HG02970 (cell line): ENCODE data around the gene OR52E4.

Experiments
- ATAC-seq: cut with Tn5 transposase; IDR thresholded peaks from one replicate; pipeline ENCODE4 v1.9.1; 2021; ENCODE audit warnings: mild to moderate bottlenecking, moderate library complexity, moderate number of reproducible peaks; ENCODE audit not compliant: unreplicated experiment, low FRiP score

Gene OR52E4

DNA sequence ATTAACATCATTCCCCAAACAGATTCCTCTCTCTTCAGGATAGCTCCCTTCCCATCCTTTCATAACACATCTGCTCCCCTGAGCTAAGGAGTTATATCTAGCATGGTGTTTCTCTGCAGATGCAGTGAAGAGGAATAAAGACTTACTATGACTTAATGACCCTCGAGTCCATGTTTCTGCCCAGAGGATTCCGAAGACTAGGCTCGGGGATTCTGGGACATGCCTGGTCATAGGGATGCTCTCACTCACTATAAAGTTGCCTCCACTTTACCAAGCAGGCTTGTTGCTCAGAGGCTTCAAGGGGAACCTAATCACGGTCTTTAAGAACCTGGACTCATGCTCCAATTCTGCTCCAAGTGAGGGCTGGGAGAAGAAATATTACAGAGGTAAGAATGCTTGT is at the start of gene OR52E4:
Gene OR52E4 (plus strand): TSS at position 301 of the 400 bp plus-strand sequence. CDS start 3,664 bp downstream, outside the sequence.
- no peak for ATAC-seq

DNA sequence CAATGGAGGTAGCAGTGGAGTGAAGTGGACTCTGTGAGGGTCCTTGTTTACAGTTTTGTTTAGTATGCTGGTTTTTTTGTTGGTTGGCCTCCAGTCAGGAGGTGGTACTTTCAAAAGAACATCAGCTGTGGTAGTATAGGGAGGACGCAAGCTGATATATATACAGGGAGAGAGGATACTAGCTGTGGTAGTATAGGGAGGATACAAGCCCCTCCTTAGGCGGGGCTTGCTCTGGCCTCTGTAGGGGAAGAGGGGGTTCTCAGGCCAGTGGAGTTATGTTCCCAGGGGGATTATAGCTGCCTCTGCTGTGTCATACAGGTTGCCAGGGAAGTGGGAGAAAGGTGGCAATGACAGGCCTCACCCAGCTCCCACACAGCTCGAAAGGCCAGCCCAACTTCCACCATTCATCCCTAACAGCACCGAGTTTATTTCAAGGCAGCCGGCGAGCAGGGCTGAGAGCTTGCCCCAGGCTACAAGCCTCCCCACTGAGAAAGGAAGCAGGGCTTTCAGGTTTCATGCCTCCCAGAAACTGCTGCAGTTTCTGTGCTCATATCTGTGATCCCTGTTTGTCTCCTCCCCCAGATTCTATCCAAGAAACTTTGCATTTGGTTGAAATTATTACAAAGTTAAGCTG is 49.1 kb upstream of the OR52E4 start:
- no peak for ATAC-seq

DNA sequence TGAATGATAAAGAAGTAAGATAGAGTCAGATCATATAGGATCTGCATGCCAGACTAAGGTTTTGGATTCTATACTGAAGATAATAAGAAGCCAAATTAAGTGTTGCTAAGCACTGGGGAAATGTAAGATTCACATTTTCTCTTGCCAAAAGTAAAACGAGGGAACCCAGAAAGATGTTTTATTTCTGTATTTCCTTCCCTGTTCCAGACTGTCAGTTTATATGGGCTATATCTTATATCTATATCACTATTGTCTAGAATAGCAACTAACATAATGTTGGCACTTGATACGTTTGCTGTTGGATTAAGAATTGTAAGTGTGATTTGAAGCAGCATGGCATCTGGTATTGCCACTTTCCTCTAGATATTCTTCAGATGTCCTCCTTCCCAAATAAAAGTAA is 47.0 kb upstream of the OR52E4 start:
- no peak for ATAC-seq

DNA sequence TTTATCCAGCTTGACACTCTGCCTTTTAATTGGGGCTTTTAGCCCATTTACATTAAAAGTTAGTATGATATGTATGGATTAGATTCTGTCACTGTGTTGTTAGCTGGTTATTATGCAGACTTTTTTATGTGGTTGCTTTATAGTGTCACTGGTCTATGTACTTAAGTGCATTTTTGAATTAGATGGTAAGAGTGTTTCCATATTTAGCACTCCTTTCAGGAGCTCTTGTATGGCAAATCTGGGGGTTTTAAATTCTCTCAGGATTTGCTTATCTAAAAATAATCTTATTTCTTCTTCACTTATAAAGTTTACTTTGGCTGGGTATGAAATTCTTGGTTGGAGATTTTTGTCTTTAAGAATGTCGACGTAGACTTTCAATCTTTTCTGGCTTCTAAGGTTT is 42.7 kb upstream of the OR52E4 start:
- no peak for ATAC-seq

DNA sequence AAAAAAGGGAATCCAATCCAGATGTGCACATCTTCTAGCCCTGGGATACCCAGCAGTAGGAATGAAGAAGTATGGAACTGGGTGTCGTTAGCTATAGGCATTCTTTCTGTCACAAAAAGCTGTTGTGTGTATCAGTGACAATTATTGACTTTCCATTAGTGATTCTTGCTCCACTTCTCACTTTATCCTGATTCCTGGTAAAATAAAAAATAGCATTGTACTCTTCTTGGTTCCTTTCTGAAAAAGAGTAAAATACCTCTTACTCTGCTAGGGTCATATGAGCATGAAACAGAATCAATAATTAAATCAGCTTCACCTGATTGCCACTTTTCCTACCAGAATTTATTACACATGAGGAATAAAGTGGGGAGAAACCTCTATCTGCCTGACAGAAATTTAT is 38.6 kb upstream of the OR52E4 start, which contains the start of gene OR52E6:
Gene OR52E6 (minus strand): TSS at position 101 of the 400 bp plus-strand sequence. CDS start 0 bp downstream, at position 101.
- no peak for ATAC-seq

DNA sequence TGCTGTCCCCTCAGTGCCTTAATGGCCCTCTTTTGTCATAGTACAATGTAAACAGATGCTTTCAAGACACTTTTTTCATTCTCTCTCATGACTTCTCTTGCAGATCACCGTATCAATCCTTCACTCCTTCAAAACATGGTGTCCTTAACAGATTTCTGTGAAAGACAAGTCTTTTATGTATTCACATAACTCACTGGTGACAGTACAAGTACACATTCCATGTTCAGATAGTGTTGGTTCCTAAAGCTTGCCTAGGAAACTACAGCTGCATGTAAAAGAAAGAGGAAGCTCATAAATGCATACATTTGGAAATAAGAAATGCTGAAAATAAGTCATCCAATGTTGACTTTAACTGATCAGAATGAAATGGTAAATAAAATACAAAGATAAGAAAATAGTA is 33.7 kb upstream of the OR52E4 start:
- no peak for ATAC-seq

DNA sequence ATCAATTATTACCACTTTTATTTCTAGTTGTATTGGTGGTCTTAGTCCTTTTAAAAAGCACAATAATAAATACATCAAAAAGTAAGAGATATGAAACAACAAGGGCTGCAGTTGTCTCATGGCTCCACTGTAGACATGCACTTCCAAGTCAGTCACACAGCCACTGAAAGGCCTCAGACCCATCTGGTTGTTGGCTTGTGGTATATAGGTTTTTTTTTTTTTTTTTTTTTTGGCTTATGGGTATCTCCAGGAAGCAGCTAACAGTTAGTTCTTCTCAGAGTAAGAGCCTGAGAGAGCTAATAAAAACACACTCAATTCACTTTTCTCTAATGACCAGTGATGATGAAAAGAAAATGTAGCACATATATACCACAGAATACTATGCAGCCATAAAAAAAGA is 32.7 kb upstream of the OR52E4 start:
- no peak for ATAC-seq

DNA sequence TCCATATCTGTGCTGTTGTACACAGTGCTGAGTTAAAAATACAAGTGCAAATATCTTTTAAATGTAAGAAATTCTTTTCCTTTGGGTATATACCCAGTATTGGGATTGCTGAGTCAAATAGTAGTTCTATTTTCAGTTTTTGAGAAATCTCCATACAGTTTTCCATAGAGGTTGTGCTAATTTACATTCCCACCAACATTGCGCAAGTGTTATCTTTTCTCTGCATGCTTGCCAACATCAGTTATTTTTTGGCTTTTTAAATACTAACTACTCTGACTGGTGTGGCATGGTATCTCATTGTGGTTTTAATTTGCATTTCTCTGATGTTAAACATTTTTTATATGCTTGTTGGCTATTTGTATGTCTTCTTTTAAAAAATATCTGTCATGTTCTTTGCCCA is 29.4 kb upstream of the OR52E4 start:
- ATAC-seq = no peak

DNA sequence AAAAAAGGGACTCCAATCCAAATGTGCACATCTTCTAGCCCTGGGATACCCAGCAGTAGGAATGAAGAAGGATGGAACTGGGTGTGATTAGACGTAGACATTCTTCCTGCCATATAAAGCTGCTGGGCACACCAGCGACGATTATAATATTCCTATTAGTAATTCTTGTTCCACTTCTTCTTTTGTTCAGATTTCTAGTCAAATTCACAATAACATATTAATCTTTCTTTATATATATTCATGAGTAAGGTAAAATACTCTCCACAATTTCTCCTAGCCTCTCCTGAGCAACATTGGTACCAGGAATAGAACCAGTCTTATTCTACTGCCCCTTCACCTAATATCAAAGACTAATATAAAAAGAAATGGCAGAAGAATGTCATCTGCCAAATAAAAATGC is 22.8 kb upstream of the OR52E4 start, which contains the start of gene OR52E8:
Gene OR52E8 (minus strand): TSS at position 101 of the 400 bp plus-strand sequence. CDS start 0 bp downstream, at position 101.
- no peak for ATAC-seq

DNA sequence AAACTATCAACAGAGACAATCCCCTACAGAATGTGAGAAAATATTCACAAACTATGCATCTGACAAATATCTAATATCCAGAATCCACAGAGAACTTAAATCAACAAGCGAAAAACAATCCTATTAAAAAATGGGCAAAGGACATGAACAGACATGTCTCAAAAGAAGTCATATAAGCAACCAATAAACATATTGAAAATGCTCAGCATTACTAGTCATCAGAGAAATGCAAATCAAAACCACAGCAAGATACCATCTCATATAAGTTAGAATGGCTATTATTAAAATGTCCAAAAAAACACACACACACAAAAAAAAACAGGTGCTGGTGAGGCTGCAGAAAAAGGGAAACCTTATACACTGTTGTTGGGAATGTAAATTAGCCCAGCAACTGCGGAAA is 14.6 kb upstream of the OR52E4 start:
- no peak for ATAC-seq

DNA sequence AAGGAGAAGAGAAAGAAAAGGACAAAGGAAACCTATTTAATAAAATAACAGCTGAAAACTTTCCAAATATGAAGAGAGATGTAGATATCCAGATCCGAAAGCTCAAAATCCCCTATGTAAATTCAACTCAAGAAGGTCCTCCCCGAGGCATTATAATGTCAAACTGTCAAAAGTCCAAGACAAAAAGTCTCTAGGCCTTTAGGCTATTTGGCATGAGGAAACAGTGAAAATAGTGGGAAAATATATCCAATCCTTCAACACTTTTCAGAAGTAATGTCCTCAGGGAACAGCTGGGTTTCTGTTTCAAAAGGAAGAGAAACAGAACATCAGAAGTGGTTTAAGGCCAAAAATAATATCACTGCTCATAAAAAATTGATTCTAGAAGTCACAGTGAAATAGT is 1.9 kb upstream of the OR52E4 start:
- ATAC-seq = no peak

DNA sequence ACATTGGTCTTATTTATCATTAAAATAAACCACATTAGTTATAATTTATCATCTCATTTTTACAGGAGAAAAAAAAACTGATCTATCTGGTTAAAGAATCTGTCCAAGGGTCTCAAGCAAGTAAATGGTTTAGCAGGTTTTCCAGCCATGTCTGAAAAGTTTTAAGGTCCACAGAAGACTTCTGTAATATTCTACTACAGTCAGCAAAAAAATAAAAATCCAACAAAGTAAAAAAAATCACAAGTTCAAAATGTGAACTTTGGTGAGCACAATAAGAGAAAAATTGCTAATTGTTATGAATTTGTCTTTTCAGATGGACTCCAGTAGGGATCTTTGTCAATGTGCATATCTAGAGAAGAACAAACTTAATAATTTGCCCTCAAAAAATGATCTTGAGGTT is 1.3 kb downstream of the OR52E4 start:
- no peak for ATAC-seq

DNA sequence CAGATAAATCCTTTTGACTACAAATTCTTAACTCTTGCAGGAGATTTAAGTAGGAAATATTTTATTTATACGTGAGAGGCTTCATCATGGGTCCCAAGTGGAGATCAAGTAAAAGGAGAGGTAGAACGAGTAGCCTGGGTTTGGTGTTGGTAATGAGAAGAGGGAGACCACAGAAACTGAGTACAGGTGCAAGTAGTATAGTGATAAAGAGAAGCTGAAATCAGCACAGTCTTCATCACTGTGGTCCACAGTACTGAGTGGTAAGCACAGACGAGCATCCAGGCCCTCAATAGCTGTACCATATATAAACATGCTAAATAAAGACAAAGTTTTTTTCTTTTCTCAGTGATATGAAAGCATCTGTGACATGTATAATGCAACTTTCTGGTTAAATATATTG is 6.7 kb downstream of the OR52E4 start:
- no peak for ATAC-seq

DNA sequence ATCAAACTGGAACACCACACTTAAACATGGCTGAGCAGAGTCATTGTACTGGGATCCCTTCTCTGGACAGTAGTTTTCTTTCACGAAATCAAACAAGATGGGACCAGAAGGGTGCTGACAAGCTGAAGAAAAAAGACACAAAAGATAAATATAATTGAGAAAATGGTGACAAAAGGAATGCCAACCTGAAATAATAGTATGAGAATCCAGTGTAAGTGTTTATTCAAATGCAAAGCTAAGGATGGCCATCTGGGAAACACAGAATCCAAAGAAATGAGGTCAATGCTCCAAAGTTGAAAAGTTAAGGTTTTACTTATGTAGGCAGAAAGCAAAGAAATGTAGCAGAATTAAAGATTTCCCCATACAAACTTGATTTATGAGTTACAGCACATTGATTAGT is 7.2 kb downstream of the OR52E4 start:
- no peak for ATAC-seq

DNA sequence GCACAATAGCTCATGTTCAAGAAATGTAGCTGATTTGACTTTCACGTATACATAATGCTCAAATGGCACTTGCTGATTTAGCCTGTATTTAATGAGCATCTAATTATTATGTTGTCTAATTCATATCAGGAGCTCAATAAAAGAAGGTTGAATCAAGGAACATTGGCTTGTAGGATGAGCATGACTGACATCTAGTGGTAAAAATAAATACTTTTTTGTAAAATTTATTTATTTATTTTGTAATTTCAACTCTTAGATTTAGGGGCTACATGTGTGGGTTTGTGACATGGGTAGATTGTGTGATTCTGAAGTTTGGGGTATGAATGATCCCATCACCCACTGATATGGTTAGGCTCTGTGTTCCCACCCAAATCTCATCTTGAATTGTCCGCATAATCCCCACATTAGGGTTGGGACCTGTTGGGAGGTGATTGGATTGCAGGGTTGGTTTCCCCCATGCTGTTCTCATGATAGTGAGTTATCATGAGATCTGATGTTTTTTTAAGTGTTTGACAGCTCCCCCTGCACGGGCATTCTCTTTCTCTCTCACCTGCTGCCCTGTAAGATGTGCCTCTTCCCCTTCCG is 10.9 kb downstream of the OR52E4 start:
- no peak for ATAC-seq

DNA sequence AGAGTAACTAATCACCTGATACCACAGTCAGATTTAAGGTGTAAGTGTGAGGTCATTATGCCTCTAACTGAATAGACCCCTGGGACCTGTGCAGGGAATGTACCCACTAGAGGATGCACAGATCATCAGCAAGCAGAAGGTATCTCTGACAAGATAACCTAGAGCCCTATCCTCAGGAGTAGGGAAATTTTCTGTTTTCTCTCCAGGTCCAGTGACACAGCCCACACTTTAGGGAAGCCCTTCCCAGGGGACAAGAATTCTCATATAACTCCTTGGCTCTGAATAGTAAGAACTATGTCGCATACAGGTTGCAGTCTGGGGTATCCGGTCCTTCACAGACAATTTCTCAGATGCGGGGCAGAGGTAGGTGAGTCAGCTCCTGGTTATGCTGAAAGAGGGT is 12.5 kb downstream of the OR52E4 start, which contains the start of gene OR52E5:
Gene OR52E5 (plus strand): TSS at position 301 of the 400 bp plus-strand sequence. CDS start 7,569 bp downstream, outside the sequence.
- no peak for ATAC-seq

DNA sequence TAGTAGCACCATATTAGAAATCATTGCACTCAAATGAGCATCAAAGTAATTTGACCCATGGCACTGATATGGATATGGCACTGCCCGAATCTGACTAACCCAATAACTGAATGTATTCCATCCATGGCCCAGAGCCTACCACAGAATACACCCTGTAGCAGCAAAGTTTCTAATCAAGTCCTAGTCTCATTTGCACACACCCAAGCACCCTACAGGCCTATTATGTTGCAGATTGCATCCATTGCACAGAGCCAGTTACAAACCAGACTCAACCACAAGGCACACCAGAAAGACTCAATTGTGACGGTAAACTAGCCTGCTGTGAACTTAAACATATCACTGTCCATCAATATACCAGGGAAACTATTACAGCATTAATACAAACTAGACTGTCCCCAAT is 19.1 kb downstream of the OR52E4 start:
- no peak for ATAC-seq

DNA sequence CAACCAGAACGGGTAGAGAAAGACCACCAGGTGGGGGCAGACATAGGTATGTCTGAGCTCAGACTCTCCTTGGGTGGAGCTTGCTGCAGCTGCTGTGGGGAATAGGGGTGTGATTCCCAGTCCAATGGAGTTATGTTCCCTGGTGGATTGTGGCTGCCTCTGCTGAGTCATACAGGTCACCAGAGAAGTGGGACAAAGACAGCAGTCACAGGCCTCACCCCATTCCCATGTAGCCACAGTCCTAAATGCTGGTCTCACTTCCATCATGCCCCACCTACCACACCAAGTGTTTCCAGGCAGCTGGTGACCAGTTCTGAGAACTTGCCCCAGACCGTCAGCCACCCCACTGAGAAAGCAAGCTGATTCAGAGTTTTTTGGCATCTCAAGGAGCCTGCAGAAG is 30.1 kb downstream of the OR52E4 start:
- no peak for ATAC-seq

DNA sequence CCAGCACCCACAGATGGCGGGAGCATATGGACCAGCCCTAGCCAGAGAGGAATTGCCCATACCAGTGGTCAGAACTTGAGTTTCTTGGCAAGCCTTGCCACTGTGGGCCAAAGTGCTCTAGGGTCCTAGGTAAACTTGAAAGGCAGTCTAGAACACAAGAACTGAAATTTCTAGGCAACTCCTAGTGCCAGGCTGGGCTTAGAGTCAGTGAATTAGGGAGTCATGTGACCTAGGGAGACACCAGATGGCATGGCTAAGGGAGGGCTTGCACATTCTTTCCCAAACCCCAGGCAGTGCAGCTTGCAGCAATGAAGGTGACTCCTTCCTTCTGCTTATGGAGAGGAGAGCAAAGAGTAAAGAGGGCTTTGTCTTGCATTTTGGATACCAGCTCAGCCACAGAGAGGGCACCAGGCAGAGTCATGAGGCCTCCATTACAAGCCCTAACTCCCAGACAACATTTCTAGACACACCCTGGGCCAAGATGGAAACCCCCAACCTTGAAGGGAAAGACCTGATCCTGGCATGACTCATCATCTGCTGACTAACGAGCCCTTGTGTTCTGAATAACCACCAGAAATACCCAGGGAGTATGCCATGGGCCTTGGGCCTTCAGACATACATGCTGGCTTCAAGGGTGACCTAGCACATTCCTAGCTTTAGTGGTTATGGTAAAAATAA is 42.5 kb downstream of the OR52E4 start:
- peak; percentile 74 for ATAC-seq

DNA sequence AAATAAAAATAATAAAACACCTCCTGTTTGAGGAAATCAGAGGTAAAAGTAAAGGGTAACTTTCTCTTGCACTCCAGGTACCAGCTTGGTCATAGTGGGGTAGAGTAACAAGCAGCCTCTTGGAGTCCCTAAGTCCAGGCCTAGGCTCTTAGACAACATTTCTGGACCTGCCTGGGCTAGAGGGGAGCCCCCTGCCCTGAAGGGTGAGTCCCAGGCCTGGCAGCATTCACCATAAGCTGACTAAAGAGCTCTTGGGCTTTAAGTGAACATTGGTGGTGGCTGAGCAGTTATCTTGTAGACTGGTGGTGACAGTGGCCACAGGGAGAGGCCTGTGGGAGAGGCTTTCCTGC is 43.0 kb downstream of the OR52E4 start:
- peak; percentile 35 for ATAC-seq

DNA sequence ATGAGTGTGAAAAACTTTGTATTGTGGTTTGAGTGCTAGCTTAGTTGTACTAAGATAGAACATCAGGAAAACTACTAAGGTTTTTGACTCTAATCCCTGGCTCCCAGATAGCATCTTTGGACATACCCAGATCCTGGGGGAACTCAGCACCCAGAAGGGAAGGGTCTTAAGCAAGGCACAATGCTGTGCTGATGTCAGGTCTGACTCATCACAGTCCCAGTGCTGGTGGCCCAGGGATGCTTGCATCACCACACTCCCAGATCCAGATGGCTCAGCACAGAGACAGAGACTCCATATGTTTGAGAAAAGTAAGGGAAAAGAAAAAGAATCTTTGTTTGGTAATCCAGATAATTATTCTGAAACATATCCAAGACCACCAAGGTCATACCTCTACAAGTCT is 43.4 kb downstream of the OR52E4 start:
- no peak for ATAC-seq

DNA sequence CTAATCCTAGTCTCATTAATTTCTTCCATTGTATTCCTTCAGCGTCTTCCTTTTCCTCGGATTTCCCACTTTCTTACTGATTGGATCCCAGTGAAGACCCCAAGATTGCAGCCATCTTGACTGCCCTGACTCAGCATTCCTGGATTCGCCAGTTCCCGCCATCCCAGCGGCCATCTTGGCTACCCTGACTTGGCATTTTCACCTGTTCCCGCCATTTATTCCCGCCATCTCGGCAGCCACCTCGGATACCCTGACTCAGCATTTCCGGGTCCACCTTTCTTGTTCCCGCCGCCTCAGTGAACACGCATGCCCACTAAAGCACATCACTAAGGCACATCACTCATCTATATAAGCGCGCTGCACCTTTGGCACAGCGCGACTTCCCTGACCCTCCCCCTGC is 47.8 kb downstream of the OR52E4 start:
- no peak for ATAC-seq
